Stimulated activated CD8-positive, alpha-beta memory T cell treated with anti-CD3 and anti-CD28 coated beads, Interleukin-7, amount 100 ng/mL, for 48 hours (primary cell): ENCODE measurements around the gene MBD3L2.
"Not testable (repeated sequence)": the region's sequence is repeated elsewhere in the genome, so short reads cannot be mapped to it uniquely, and the experiment has no call there.

Experiments used
- DNase-seq, 2 donors: peaks; one replicate each; pipeline ENCODE4 v3.0.0-alpha.2; 2020; ENCODE audit warnings: low read depth in 1 of 2; ENCODE audit errors: extremely low read depth in 1 of 2

The MBD3L2 gene

GRCh38 chr19:7059977-7060376, 10.9 kb downstream of the MBD3L2 start:
- DNase-seq = not testable (repeated sequence)

- DNase-seq = no peak
Observed at GRCh38 chr19:7063339-7063738, 14.2 kb downstream of the MBD3L2 start.

- DNase-seq = no peak
Observed at GRCh38 chr19:7063764-7064418, 14.8 kb downstream of the MBD3L2 start.

- DNase-seq = peak in 1 of 2 donors; percentile 14
Observed at GRCh38 chr19:7067122-7067521, 18.0 kb downstream of the MBD3L2 start.

- DNase-seq = no peak
Observed at GRCh38 chr19:7067716-7068115, 18.6 kb downstream of the MBD3L2 start.

GRCh38 chr19:7068599-7068998, 19.5 kb downstream of the MBD3L2 start:
- no peak for DNase-seq

GRCh38 chr19:7069042-7069903, 20.2 kb downstream of the MBD3L2 start, which contains the start of gene ZNF557:
Gene ZNF557, plus strand, starts transcription at chr19:7069703. Its CDS starts 5,372 bp downstream, at chr19:7075075.
- DNase-seq = peak; percentile 93 to 97

GRCh38 chr19:7069904-7070226, 20.7 kb downstream of the MBD3L2 start:
- no peak for DNase-seq

GRCh38 chr19:7072541-7072940, 23.4 kb downstream of the MBD3L2 start:
- no peak for DNase-seq

- DNase-seq = no peak
Observed at GRCh38 chr19:7074705-7075282, 25.7 kb downstream of the MBD3L2 start.

GRCh38 chr19:7076151-7076550, 27.0 kb downstream of the MBD3L2 start:
- no peak for DNase-seq

GRCh38 chr19:7078008-7078407, 28.9 kb downstream of the MBD3L2 start:
- no peak for DNase-seq

- no peak for DNase-seq
Observed at GRCh38 chr19:7083076-7083956, 34.2 kb downstream of the MBD3L2 start.

- no peak for DNase-seq
Observed at GRCh38 chr19:7088999-7089398, 39.9 kb downstream of the MBD3L2 start.

- DNase-seq = no peak
Observed at GRCh38 chr19:7098096-7098495, 49.0 kb downstream of the MBD3L2 start.

- DNase-seq = peak; percentile 80 to 82
Observed at GRCh38 chr19:7098701-7099596, 49.8 kb downstream of the MBD3L2 start.

- DNase-seq = no peak
Observed at GRCh38 chr19:7099597-7099921, 50.4 kb downstream of the MBD3L2 start.
